GM18519 (cell line): Measurements from ENCODE around the gene PRRX1.

Source experiments
- ATAC-seq: cut with Tn5 transposase; IDR thresholded peaks from one replicate; pipeline ENCODE4 v1.9.1; 2021; ENCODE audit warnings: mild to moderate bottlenecking, moderate library complexity; ENCODE audit not compliant: unreplicated experiment, low FRiP score

The PRRX1 gene

DNA sequence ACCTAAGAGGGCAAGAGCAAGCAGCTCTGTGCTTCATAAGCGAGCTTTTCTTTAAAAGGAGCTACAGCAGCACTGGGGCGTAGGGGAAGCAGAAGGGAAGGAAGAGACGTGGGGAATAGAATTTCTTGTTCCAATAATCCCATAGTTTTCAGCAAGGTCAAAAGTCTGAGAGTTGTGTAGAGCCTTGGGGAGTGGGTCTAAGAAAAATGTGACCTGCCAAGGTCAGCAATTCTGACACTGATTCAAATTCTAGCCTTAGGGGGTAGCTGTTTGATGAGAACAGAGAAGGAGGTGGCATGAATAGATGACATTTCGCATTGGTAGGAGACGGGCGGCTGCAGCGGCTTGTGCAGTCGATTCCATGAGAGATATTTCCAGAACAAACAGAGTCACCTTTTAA is 22.4 kb downstream of the PRRX1 start:
- no peak for ATAC-seq

DNA sequence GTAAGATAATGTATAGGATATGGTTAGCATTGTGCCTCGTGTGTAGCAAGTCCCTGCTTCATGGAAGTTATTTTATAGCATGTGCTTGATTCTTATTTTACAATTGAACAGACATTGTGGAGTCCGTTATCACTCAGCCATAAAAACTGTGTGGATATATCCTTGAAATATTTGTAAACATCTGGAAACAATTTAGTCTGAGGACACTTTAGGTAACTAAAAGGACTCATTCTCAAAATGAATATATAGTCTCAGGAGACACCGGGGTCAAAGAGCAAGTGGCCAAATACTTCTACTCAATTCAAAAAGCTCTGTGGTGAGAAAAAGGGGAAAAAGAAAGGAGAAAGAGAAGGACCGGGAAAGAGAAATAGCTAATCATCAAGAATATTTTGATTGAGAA is 23.7 kb downstream of the PRRX1 start:
- ATAC-seq: no peak

DNA sequence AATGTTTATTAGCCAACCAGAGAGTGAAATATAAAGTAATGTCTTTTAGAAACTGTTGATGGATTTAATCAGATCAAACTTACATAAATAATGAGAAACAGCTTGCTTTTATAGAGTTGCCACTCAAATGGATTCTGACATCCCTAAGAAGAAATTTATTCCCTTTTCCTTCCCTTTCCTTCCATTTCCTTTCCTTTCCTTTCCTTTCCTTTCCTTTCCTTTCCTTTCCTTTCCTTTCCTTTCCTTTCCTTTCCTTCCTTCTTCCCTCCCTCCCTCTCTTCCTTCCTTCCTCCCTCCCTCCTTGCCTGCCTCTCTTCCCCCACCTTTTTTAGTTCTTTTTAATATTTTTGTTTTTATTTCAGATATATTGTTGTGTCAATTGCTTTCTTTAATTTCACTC is 27.3 kb downstream of the PRRX1 start:
- no peak for ATAC-seq

DNA sequence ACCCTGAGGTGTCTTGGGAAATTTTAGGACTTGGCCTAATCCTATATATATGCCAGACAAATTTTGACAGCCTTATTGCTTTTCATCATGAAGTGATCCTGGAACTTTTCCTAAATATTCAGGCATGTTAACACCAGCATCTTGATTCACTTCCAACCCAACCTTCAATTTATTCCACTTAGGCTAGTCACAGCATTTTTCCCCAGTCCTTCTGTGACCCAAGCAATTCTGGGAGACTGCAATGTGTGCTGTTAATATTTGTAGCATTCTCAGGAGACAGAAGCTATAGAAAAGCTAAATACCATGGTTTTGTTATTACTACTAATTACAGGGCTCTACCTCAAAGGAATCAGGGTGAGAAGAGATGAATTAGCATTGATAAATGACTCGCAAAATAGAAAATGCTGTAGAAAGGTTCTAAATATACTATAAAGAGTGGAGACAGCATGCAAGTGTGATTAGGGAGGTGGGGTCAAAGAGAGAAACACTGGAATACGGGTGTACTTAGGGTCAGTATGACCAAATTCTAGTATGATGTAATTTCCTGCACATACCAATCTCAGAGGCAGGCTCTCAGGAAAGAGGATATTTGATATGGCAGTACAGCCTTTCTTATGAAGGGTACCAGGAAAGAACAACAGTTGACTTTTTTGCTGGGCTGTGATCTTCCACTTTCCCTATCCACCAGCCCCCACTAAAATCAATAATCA is 29.1 kb downstream of the PRRX1 start:
- no peak for ATAC-seq

DNA sequence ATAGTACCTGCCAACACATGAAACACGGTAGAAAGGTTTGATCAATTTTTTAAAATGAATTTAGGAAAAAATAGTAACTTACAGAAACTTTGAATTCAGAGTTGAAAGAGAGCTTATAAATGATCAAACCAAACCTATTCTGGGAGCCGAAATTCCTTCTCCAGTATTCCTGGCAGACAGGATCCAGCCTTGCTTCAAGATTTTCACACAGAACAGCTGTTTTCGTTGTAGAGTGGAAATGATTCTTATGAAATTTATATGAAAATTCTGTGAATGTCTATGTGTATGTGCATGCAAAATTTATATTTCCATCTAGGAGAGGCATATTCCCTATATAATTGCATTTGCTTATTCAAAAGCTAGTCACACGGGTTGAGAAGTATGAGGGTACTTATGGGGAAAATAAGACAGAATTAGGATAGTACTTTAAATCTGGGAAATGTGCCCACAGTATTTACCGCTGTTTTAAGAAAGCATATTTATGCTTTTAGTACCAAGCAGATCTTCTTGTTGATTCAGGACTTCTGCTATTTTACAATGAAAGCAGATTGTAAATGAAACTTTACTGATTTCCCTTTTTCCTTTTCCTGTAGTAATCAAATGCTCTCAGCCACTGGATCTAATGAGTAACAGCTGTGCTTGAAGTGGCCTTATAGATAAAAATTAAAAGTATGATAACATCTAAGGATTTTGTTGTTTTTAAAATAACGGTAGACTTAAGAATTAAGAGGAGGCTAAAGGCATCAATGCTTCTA is 30.4 kb downstream of the PRRX1 start:
- ATAC-seq: no peak

DNA sequence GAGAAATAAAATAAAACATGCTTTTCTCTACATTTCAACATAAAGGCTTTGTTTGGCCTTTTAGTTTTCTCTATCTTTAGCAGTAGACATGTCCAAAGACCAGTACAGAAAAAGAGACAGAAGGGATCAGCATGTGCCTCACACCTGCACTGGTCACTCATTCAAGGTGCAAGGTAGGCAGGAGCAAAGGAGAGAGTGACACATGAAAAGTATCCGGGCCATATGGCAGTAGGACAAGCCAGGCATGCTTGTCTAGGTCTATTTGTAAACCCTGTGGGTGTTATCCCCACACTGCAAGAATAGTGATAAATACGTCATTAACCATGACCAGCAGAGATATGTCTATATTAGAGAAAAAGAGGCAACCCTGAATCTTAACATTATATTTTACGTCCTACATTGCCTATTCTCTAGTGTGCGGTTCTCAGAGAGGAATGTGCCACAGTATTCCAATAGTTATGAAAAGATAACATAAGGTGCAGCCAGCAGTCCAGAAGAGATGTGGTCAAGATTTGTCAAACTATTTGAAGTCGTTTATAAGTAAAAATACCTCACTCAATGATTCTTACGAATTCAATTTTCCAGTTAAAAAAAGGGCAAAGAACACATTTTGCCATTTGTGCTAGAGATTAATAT is 32.1 kb downstream of the PRRX1 start:
- no peak for ATAC-seq

DNA sequence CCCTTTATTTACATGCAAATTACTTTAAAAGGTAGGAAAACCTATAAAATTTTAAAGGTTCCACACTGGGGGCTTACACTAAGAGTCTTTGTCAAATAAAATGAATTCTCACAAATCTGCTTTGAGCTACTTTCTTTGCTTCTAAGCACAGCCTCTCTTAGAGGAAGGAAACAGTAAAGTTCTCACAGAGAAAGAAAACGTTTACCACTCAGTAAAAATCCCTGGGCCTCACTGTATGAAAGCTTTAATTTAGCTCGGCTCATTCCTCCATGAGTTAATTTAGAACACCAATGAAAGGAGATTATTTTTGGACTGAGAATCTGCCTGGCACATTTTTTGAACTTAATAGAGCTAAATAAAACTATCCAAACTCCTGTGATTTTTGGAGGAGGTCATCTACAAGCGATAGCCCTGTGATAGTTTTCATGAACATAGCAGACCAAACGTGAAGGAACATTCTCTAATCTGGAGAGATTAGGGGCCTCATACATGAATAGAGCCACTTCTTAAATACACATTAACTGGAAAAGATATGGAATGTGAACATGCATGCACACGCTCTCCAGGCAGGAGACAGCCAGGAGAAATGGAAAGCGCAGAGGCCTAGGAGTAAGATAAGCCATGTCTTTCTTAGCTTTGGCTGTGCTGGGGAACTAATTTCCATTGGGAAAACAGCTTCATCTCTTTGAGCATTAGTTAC is 32.8 kb downstream of the PRRX1 start:
- ATAC-seq: no peak

DNA sequence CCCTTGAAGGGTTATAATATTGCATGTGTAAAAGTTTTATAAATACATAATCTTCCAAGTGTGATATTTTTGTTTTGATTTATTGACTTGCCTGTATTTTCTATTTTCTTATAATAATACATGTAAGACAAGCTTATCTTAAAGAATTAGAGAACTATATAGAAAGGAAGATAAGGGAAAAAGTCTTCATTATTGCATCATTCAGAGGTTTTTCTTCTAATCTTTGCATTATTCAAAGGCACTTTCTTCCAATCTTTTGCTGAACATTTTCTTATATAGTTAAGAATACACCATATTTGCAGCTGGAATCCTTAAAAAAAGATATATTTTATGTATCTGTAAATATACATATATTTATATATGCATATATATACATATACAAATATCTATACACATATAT is 33.4 kb downstream of the PRRX1 start:
- ATAC-seq: no peak

DNA sequence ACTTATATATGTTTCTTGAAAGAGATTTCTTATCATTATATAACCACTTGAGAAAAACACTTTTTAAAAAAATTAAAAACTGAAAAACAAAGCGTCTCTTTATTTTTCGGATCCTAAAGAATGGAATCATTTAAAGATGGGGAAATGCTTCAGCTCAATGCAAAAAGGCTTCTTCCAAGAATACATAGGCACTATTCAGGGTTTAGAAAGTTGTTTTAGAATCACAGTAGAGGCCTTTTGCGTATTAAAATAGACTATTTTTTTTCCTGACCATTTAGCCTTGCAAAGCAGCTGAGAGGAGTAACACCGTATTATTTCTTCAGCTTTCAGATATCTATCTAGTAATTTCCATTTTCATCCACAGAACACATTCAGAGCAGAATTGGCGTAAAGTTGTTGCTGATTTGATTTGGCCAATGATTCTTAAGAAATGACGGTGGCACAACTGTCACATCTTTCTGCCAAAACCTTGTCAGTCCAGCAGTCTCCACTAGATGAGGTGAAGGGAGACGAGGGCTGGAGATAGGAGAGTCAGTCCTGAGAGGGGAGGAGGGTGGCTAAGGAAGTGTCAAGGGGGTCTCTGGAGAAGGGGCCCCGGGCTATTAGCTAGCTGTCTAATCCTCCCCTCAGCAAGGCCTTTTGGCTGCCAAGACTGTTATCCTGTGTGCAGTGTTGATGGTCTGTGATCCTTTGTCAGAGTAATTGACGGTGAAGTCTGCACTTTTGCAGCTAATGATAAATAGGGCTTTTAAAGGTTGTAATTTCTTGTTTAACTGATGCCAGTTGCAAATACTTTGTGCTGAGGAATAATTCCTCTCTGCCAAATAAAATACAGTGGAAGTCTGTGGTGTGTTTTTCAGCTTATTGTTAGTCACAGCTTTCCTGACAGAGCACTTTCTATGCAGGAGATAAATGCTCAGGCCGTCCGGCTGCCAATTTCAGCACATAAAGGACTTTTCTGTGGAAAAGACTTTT is 34.7 kb downstream of the PRRX1 start:
- ATAC-seq: no peak

DNA sequence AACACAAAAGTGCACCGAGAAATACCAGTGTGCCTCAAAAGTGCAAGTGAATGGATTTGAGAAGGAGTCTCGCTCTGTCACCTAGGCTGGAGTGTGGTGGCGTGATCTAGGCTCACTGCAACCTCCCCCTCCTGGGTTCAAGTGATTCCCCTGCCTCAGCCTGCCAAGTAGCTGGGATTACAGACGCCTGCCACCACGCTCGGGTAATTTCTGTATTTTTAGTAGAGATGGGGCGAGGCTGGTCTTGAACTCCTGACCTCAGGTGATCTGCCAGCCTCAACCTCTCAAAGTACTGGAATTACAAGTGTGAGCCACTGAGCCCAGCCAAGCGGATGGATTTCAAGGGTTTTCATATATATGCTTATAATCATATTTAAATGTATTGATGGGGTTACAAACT is 35.8 kb downstream of the PRRX1 start:
- no peak for ATAC-seq

DNA sequence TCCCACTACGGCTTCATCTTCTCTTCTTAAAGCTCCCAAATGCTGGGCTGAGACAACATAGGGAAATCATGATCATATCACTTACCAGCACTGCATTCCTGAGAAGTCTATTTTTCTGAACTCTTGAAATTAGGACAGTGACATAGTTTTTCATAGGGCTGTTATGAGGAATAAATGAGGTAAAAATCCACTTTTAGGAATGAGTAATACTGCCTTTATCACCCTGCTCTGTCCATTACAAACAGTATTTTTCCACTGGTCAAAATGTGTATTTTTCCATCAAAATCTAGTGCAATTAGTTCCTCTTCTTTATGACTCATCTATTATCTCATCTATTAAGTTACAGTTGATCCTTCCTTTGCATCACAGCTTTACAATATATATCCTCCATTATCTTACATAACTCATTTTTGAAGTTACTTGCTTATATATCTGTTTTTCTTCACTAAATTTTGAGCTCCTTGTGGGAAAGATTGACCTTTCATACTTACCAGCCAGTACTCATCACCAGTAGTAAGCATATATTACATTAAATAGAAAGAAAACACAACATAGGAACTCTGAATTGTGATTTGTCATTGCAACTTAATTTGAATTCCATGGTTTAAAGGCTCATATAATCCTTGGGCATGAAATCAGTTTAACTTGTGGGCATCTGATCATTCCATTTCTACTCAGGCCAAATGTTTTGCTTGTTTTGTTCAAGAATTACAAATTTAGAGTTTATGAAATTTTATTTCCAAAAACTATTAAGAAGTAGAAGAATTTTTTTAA is 37.1 kb downstream of the PRRX1 start:
- no peak for ATAC-seq

DNA sequence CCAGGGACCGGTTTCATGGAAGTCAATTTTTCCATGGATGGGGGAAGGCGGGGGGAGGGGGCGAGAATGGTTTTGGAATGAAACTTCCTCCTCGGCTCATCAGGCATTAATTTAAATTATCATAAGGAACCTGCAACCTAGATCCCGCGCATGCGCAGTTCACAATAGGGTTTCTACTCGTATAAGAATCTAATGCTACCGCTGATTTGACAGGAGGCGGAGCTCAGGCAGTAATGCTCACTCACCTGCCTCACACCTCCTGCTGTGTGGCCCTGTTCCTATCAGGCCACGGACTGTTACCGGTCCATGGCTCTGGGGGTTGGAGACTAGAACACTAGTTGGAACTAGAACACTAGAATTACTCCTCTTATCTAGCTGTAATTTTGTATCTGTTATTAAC is 38.0 kb downstream of the PRRX1 start:
- no peak for ATAC-seq

DNA sequence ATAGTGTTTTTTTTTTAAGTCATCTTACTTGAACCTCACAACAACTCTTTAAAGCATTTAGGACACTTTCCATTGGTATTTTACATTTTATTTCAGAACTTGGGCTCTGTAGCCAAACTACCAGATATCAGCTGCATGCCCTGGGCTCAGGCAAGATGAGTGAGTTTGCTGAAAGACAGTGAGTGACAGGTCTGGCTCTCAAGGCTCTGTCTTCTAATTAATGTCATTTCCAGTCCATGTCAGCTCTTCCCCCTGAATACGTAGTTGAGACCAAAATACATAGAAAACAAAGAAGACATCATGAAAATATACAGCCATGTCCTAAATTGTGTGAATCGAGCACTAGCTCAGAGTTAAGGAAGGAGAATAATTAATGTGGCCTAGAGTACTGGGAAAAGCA is 39.7 kb downstream of the PRRX1 start:
- ATAC-seq: no peak

DNA sequence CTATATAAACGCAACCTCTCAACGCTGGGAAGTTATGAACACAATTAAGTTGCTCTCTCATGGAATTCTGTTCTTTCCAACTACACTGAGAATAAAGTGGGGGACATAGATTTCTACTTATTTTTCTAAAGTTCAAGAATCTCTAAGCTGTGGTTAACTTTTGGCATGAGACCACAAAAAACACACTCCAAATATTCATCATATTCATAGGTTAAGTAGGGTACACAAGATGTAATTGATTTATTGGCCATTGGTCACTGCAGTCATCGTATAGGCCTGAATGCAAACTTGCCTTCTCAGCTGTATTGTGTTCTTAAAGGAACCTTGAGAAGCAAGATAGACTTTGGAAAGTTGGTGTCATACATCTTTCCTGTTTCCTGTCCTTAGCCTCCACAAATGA is 40.3 kb downstream of the PRRX1 start:
- no peak for ATAC-seq

DNA sequence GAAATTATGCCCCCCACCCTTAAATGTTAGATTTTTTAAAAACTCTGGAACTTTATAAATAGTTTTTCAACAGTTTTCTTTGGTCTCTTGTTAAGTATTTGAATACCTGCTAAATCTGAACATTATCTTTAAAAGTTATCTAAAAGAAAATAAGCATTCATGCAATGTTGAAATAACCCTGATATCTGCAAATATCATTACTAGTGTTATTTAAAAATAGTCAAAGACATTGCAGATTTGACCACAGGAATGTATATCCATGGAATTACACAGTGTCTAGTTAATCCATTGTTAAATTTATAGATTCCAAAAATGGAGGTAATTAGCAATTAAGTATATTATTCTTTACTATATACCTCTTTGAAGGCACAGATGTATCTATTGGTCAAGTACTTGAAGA is 42.0 kb downstream of the PRRX1 start:
- no peak for ATAC-seq

DNA sequence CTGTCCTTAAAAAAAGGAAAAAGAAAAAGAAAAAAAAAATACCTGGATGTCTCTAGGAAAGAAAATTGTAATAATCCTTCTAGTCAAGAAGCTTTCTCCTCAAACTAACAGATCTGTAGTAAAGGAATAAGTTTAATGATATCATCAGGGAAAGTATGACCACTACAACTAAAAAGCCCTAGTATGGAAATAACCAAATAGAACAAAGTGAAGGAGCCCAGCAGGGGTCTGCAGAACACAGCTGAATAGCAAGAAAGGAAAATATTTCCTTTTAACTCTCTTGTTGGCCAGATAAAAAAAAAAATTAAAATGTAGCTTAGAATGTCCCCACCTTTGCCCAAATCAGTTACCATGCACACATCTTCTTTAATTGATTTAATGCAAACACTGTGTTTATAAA is 43.2 kb downstream of the PRRX1 start:
- no peak for ATAC-seq

DNA sequence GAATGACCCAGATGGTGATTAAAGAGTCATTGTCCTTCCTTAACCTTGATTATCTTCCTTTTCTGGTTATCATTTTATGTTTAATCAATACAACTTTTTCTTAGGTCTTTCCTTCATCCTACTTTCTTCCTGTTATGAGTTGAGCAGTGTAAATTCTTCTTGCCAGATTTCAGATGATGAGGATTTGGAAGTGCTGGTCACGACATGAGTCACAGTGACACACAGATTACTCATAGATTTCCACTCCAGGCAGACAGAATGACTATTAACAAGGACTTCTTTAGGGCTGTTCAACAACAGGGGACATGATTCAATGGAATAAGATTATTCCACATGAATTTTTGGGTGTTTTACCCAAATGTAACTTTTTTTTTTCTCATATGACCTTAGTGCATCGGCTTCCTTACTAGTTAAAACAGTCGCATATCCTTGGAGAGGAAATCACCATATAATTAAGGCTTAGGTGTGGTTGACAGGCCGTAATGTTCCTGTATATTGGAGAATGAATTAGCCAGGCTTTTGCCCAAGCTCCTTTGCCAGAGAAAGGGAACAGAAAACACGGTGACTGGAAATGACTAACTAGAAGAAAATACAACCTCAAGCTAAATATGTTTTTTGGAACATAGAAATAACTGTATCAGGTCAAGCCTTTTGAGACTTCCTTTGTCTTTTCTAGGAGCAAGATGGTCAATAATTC is 44.2 kb downstream of the PRRX1 start:
- no peak for ATAC-seq

DNA sequence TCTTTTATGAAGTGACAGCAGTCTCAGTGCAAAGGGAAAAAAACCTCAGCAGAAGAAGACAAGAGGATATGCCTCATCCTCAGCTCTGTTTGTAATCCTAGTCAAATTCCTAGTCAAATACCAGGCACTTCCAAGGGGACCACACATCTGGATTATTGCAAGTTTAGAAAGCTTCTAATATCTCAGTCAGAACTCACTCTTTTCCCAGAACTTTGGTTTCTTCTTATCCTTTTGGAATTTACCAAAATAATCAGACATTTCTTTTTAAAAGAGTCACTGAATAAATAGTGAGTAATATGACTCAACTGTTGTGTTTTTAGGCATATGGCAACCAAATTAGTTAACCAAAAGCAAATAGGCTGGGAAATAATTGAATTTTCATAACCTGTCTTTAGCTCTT is 47.8 kb downstream of the PRRX1 start:
- no peak for ATAC-seq

DNA sequence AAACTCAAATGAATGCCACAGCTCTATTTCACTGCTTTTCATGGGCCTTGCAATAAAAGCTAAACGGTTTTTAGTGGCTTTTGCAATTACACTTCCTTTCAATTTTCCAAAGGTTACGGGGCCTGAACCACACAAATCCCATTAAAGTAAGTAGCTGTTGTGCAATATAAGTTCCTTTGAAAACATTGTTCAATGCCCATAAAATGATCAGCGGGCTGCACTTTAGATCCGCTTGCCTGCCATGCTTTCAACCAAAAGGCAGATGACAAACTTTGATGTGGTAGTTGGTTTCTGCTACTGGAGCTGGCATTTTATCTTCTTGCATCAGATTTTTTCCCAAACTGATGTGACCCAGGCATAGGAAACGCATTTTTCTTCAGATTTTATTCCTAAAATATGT is 50.2 kb downstream of the PRRX1 start:
- ATAC-seq: no peak
